NOMO-1 treated with dmso at 0.1 percent for 144 hours (cell line): ENCODE data around the gene BPIFB6.

Experiments used
- DNase-seq: peaks from one replicate; lab custom pipeline; 2025; ENCODE audit not compliant: unreplicated experiment; lab: John Stamatoyannopoulos, UW

BPIFB6 gene

GRCh38 chr20:33000802-33001466, 30.5 kb upstream of the BPIFB6 start:
- DNase-seq = no peak

GRCh38 chr20:33002087-33002808, 29.2 kb upstream of the BPIFB6 start:
- no peak for DNase-seq

- DNase-seq = no peak
Observed at GRCh38 chr20:33004141-33004751, 27.2 kb upstream of the BPIFB6 start, which contains the start of gene SUN5. TSS of gene SUN5 (minus strand) at chr20:33004433. CDS start at chr20:33004340, 93 bp downstream.

- no peak for DNase-seq
Observed at GRCh38 chr20:33005132-33005566, 26.3 kb upstream of the BPIFB6 start.

- no peak for DNase-seq
Observed at GRCh38 chr20:33005908-33006775, 25.3 kb upstream of the BPIFB6 start.

GRCh38 chr20:33006776-33007375, 24.6 kb upstream of the BPIFB6 start:
- no peak for DNase-seq

DNA sequence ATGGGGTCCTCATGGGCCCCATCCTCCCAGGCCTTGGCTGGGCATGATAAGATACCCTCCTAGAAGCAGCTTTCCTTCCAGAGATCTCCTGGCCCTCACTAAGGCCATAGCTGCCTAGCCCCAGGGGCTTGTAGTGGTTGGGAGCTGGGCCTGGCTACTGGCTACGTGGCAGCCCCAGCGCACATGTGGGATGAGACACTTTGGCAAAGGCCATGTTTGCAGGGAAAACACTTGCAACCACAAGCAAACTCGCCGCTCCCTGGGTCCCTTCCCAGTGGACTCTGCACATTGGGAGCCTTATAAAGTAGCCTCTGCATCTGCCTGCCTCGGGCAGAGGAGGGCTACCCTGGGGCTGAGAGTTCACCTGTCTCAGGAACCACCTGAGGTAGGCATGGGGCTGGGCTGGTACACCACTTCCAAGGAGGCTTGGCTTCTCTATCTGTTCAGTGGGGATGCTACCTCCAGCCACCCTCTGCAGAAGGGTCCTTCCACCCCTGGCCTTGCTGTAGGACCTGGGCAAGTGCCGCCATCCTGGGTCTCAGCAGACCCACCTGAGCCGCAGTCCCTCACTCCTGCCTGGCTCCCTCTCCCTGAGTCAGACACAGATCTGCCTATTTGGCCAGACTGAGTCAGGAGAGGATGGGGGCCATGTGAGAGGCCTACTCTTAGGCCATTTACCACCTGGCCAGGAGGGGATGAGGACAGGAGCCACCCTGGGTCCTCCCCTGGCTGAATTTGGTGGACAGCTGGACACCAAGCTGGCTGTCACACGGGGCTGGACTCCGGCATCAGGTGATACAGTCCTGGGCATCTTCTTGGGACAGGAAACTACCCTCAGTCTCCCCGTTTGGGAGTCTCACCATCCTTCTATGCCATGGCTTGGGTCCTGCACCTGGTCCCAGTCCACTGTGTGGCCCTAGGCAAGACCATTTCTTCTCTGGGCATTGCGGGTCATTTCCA, 23.8 kb upstream of the BPIFB6 start, which contains the start of gene BPIFB2:
TSS of gene BPIFB2 (plus strand) at position 329 of the 960 bp plus-strand sequence. CDS start 871 bp downstream, outside the sequence.
- DNase-seq = no peak

GRCh38 chr20:33008336-33009213, 22.9 kb upstream of the BPIFB6 start:
- DNase-seq = no peak

GRCh38 chr20:33009214-33010132, 22.0 kb upstream of the BPIFB6 start:
- no peak for DNase-seq

GRCh38 chr20:33010133-33010504, 21.3 kb upstream of the BPIFB6 start:
- no peak for DNase-seq

- DNase-seq = no peak
Observed at GRCh38 chr20:33010674-33011449, 20.6 kb upstream of the BPIFB6 start.

GRCh38 chr20:33012327-33013189, 18.9 kb upstream of the BPIFB6 start:
- no peak for DNase-seq

GRCh38 chr20:33013701-33014326, 17.6 kb upstream of the BPIFB6 start:
- no peak for DNase-seq

DNA sequence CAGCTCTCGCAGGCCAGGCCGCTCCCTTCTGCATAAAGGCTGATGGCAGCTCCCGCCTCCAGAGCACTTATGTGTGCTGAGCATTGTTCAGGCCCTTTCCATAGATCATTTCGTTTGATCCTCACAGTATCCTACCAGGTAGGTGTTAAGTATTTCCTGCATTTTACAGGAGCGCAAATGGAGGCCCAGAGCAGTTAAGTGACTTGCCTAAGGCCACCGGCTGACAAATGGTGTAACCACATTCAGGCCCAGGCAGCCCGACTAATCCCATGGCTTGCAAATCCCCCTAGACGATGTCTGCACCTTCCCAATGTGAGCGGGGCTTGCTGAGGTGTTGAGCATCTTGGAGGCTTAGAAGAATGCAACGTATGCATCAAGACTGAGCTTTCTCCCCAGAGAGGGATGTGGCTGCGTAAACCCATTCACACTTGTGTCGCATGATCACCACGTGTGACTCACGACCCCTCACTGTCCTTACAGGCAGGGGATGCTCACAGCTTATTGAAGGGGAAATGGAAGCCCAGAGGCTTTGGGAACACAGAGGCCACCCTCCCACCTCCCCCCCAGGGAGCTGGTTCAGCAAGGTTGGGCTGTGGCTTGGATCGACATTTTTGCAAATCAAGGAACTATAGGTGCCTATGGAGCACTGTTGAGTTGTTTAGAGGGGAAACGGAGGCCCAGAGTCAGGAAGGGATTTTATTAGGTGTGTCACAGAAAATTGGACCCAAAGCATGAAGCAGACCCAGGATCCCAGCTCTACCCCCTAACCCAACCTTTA, 16.9 kb upstream of the BPIFB6 start:
- no peak for DNase-seq

GRCh38 chr20:33015114-33015484, 16.3 kb upstream of the BPIFB6 start:
- no peak for DNase-seq
